Measurements from ENCODE around the gene HSD11B1.

DNA sequence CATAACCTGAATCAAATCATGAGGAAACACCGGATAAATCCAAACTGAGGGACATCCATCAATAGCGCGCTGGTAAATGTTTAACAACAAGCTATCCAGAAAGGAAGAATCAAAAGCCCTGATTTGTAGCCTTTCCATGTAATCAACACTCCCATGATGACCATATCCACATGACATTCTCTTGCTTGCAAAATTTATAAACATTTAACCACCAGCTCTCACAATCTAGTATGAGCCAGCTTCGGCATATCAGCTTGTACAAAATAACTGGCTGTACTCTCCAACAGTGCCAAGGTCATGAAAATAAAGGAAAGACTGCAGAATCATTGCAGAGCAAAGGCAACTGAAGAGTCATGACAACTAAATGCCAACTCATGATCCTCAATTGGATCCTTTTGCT, 15.7 kb downstream of the HSD11B1 start:
- TF ChIP-seq, protein P1, sequence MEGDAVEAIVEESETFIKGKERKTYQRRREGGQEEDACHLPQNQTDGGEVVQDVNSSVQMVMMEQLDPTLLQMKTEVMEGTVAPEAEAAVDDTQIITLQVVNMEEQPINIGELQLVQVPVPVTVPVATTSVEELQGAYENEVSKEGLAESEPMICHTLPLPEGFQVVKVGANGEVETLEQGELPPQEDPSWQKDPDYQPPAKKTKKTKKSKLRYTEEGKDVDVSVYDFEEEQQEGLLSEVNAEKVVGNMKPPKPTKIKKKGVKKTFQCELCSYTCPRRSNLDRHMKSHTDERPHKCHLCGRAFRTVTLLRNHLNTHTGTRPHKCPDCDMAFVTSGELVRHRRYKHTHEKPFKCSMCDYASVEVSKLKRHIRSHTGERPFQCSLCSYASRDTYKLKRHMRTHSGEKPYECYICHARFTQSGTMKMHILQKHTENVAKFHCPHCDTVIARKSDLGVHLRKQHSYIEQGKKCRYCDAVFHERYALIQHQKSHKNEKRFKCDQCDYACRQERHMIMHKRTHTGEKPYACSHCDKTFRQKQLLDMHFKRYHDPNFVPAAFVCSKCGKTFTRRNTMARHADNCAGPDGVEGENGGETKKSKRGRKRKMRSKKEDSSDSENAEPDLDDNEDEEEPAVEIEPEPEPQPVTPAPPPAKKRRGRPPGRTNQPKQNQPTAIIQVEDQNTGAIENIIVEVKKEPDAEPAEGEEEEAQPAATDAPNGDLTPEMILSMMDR (IDR thresholded peaks at IDR 0.05 in 2 of 3, conservative IDR thresholded peaks at IDR 0.05 in 1 of 3; ENCODE audit: borderline replicate concordance in 1 of 3, insufficient read depth in 1 of 3, low read depth in 2 of 3, low read length in 2 of 3) = no peak
- TF ChIP-seq POLR2AphosphoS5 (IDR thresholded peaks at IDR 0.05; ENCODE audit: low read depth, low read length) = no peak
- TF ChIP-seq ZFX (IDR thresholded peaks at IDR 0.05) = no peak
- no peak for TF ChIP-seq SP1 (IDR thresholded peaks at IDR 0.05; ENCODE audit: low read depth)
- no peak for TF ChIP-seq ZNF274 (IDR thresholded peaks at IDR 0.05; ENCODE audit: low read depth, low read length)
- no peak for TF ChIP-seq CBX3 (IDR thresholded peaks at IDR 0.05; ENCODE audit: low read depth)
- TF ChIP-seq, protein P2, sequence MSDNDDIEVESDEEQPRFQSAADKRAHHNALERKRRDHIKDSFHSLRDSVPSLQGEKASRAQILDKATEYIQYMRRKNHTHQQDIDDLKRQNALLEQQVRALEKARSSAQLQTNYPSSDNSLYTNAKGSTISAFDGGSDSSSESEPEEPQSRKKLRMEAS (IDR thresholded peaks at IDR 0.05) = no peak
- no peak for TF ChIP-seq CEBPB (IDR thresholded peaks at IDR 0.05; ENCODE audit: low read depth)
